ENCODE data around the gene TYSND1.

Gene TYSND1

DNA sequence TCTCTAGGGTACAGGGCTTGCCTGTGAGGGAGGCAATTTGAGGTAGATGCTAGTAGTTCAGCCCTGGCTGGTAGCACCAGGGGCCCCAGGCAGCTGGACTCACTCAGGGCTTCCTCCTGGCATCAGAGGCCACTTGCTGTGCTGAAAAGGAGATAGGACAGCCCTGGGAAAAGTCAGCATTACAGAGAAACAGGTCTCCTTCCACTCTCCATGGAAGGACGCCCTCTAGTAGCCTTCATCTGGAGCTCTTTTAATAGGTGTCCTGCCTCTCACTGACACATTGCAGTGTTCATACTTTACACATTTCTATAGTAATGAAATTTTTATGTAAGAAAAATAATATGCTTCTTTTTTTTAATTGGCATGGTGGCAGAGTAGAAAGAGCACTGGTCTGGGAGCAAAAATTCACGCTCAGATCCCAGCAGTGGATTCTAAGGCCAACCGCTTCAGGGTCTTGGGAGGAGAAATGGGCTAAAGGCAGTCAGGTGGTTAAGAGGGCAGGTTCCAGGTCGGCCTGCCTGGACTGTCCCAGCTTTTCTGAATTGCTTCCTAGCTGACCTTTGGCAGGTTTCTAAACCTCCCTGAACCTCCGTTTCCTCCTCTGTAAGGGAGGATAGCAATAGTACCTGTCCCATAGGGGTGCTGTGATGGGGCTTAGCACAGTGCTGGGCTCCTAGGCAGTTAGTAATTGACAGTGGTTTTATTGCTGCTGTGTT is 49.6 kb downstream of the TYSND1 start:
- H3K4me1 ChIP-seq (ENCODE audit: control insufficient read depth, insufficient read depth, low read length): no peaks in the 10 kb centered on the region
- no peaks in the 10 kb centered on the region for H3K9me3 ChIP-seq (ENCODE audit: control insufficient read depth, low read length)
- no peak overlapping the region for H3K4me3 ChIP-seq (ENCODE audit: insufficient read depth, low read depth, low read length)
- peaks cover 65% of the 10 kb centered on the region for H3K36me3 ChIP-seq (ENCODE audit: control insufficient read depth, insufficient read depth, low read length)
- 88 to 94% methylated on average over 5 of the region's 5 CpGs for WGBS, 2 experiments
- no peaks in the 10 kb centered on the region for H3K27me3 ChIP-seq (ENCODE audit: control insufficient read depth, insufficient read depth, low read length, poor library complexity, severe bottlenecking)
- H3K27ac ChIP-seq (ENCODE audit: insufficient read depth, low read depth, low read length, poor library complexity, severe bottlenecking): no peak overlapping the region

GRCh38 chr10:70096016-70096704 is 50.3 kb downstream of the TYSND1 start:
- Histone ChIP-seq H3K4me3 (ENCODE audit: insufficient read depth, low read depth, low read length) (no peak overlapping the region), H3K27me3 (ENCODE audit: control insufficient read depth, insufficient read depth, low read length, poor library complexity, severe bottlenecking) (no peaks in the 10 kb centered on the region), H3K27ac (ENCODE audit: insufficient read depth, low read depth, low read length, poor library complexity, severe bottlenecking) (no peak overlapping the region), H3K9me3 (ENCODE audit: control insufficient read depth, low read length) (no peaks in the 10 kb centered on the region), H3K4me1 (ENCODE audit: control insufficient read depth, insufficient read depth, low read length) (no peaks in the 10 kb centered on the region), H3K36me3 (ENCODE audit: control insufficient read depth, insufficient read depth, low read length) (peaks cover 64% of the 10 kb centered on the region)
- WGBS, 2 experiments: 91 to 92% methylated on average over 4 to 6 of the region's 6 CpGs

DNA sequence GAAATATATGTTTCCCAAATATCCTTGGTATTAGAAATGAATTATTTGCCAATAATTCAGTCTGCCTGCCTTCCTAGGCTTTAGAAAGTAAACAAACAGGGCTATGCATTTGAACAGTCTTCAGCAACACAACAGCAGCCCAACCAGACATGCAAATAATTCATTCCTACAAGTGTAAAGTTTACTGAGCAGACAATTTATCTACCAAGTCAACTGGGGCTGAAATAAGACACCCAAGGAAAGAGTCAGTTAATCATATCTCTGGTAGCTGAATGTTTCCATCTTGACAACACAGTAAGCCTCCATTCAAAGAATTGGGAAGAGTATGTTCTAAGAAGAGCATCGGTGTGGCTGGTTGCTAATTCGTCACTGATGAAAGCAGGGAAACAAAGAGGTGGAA is 52.2 kb downstream of the TYSND1 start:
- H3K36me3 ChIP-seq (ENCODE audit: control insufficient read depth, insufficient read depth, low read length): peaks cover 45% of the 10 kb centered on the region
- H3K27me3 ChIP-seq (ENCODE audit: control insufficient read depth, insufficient read depth, low read length, poor library complexity, severe bottlenecking): no peaks in the 10 kb centered on the region
- WGBS, 2 experiments: 94 to 95% methylated on average over 2 of the region's 2 CpGs

GRCh38 chr10:70093335-70093944 is 53.1 kb downstream of the TYSND1 start:
- Histone ChIP-seq H3K4me1 (ENCODE audit: control insufficient read depth, insufficient read depth, low read length) (no peaks in the 10 kb centered on the region), H3K27ac (ENCODE audit: insufficient read depth, low read depth, low read length, poor library complexity, severe bottlenecking) (no peak overlapping the region), H3K36me3 (ENCODE audit: control insufficient read depth, insufficient read depth, low read length) (peaks cover 39% of the 10 kb centered on the region), H3K9me3 (ENCODE audit: control insufficient read depth, low read length) (no peaks in the 10 kb centered on the region), H3K4me3 (ENCODE audit: insufficient read depth, low read depth, low read length) (no peak overlapping the region), H3K27me3 (ENCODE audit: control insufficient read depth, insufficient read depth, low read length, poor library complexity, severe bottlenecking) (no peaks in the 10 kb centered on the region)
- WGBS, 2 experiments: 96% methylated on average over 9 of the region's 9 CpGs

More for the DNA sequence above, 52.2 kb downstream of the TYSND1 start:
- Histone ChIP-seq H3K27ac (ENCODE audit: insufficient read depth, low read depth, low read length, poor library complexity, severe bottlenecking) (no peak overlapping the region), H3K4me3 (ENCODE audit: insufficient read depth, low read depth, low read length) (no peak overlapping the region), H3K9me3 (ENCODE audit: control insufficient read depth, low read length) (no peaks in the 10 kb centered on the region), H3K4me1 (ENCODE audit: control insufficient read depth, insufficient read depth, low read length) (no peaks in the 10 kb centered on the region)

- Histone ChIP-seq H3K27ac (ENCODE audit: insufficient read depth, low read depth, low read length, poor library complexity, severe bottlenecking) (no peak overlapping the region), H3K4me1 (ENCODE audit: control insufficient read depth, insufficient read depth, low read length) (no peaks in the 10 kb centered on the region), H3K27me3 (ENCODE audit: control insufficient read depth, insufficient read depth, low read length, poor library complexity, severe bottlenecking) (no peaks in the 10 kb centered on the region), H3K4me3 (ENCODE audit: insufficient read depth, low read depth, low read length) (no peak overlapping the region), H3K36me3 (ENCODE audit: control insufficient read depth, insufficient read depth, low read length) (peaks cover 37% of the 10 kb centered on the region), H3K9me3 (ENCODE audit: control insufficient read depth, low read length) (no peaks in the 10 kb centered on the region)
- WGBS, 2 experiments: 94 to 95% methylated on average over 7 of the region's 7 CpGs
Observed at GRCh38 chr10:70092389-70092718, 54.1 kb downstream of the TYSND1 start.

DNA sequence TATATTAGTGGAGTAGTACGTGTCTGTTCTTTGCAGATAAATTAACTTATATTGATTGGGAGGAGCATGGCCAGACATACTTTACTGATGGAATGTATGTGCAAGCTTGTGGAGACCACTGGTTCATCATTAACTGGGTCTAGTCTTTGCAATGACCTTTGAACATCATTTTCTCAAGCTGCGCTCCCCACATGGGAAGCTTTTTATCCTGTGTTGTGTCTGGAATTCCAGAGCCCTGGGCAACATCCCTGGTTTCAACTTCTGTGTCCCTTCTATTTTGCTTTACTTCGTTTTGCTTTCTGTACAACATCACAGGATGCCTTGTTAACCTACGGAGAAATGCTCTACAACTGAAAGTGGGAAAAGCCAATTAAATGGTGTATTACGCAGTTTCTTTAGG is 55.5 kb downstream of the TYSND1 start:
- Histone ChIP-seq H3K4me1 (ENCODE audit: control insufficient read depth, insufficient read depth, low read length) (no peaks in the 10 kb centered on the region), H3K36me3 (ENCODE audit: control insufficient read depth, insufficient read depth, low read length) (peaks cover 40% of the 10 kb centered on the region), H3K27ac (ENCODE audit: insufficient read depth, low read depth, low read length, poor library complexity, severe bottlenecking) (no peak overlapping the region), H3K27me3 (ENCODE audit: control insufficient read depth, insufficient read depth, low read length, poor library complexity, severe bottlenecking) (no peaks in the 10 kb centered on the region), H3K4me3 (ENCODE audit: insufficient read depth, low read depth, low read length) (no peak overlapping the region), H3K9me3 (ENCODE audit: control insufficient read depth, low read length) (no peaks in the 10 kb centered on the region)
- WGBS, 2 experiments: 96 to 97% methylated on average over 5 of the region's 5 CpGs

DNA sequence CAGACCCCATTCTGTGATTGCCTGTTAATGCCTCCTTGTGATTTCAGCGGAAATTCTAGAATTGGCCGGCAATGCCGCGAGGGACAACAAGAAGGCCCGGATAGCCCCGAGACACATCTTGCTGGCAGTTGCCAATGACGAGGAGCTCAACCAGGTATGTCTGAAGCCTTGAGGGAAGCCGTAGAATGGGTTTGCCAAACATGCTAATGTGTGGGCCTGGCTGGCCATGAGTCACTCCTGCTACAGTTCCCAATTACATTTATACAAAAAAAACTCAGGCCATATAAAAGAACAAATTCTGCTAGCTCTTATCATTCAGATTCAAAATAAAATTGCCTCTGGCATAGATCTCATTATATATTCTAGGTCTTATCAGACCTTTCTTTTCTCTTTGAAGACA is 56.5 kb downstream of the TYSND1 start:
- Histone ChIP-seq H3K4me1 (ENCODE audit: control insufficient read depth, insufficient read depth, low read length) (no peaks in the 10 kb centered on the region), H3K4me3 (ENCODE audit: insufficient read depth, low read depth, low read length) (no peak overlapping the region), H3K36me3 (ENCODE audit: control insufficient read depth, insufficient read depth, low read length) (peaks cover 33% of the 10 kb centered on the region), H3K9me3 (ENCODE audit: control insufficient read depth, low read length) (no peaks in the 10 kb centered on the region), H3K27me3 (ENCODE audit: control insufficient read depth, insufficient read depth, low read length, poor library complexity, severe bottlenecking) (no peaks in the 10 kb centered on the region), H3K27ac (ENCODE audit: insufficient read depth, low read depth, low read length, poor library complexity, severe bottlenecking) (no peak overlapping the region)
- WGBS, 2 experiments: 94 to 96% methylated on average over 8 of the region's 8 CpGs

- WGBS, 2 experiments: 97 to 100% methylated on average over 2 to 3 of the region's 3 CpGs
- Histone ChIP-seq H3K27me3 (ENCODE audit: control insufficient read depth, insufficient read depth, low read length, poor library complexity, severe bottlenecking) (no peaks in the 10 kb centered on the region), H3K4me3 (ENCODE audit: insufficient read depth, low read depth, low read length) (no peak overlapping the region), H3K36me3 (ENCODE audit: control insufficient read depth, insufficient read depth, low read length) (peaks cover 17% of the 10 kb centered on the region), H3K4me1 (ENCODE audit: control insufficient read depth, insufficient read depth, low read length) (no peaks in the 10 kb centered on the region), H3K27ac (ENCODE audit: insufficient read depth, low read depth, low read length, poor library complexity, severe bottlenecking) (no peak overlapping the region), H3K9me3 (ENCODE audit: control insufficient read depth, low read length) (no peaks in the 10 kb centered on the region)
Observed at GRCh38 chr10:70088308-70088698, 58.2 kb downstream of the TYSND1 start.
